Ureter (tissue), 1 donor: ENCODE results near the gene PPP1R7. TPM values are rescaled to one million over a fixed set of nuclear protein-coding genes. Genes with fewer than 3 reads are reported as not detected.
A peak's percentile ranks its signal among the peaks of the same experiment; 100 is the strongest.

Source experiments
- DNase-seq: peaks from one replicate; pipeline ENCODE4 v3.0.0-alpha.2; 2020; ENCODE audit warnings: low spot score
- total RNA-seq: library from RNA; stranded (reverse); gene quantifications from one replicate; pipeline ENCODE4 v1.2.4, GENCODE V29; 2023
- donor health status: DM: yes; HTN: yes; CAD: no.

PPP1R7 gene
- total RNA-seq, 1 donor from 2014 or later, result 73.4 TPM

DNA sequence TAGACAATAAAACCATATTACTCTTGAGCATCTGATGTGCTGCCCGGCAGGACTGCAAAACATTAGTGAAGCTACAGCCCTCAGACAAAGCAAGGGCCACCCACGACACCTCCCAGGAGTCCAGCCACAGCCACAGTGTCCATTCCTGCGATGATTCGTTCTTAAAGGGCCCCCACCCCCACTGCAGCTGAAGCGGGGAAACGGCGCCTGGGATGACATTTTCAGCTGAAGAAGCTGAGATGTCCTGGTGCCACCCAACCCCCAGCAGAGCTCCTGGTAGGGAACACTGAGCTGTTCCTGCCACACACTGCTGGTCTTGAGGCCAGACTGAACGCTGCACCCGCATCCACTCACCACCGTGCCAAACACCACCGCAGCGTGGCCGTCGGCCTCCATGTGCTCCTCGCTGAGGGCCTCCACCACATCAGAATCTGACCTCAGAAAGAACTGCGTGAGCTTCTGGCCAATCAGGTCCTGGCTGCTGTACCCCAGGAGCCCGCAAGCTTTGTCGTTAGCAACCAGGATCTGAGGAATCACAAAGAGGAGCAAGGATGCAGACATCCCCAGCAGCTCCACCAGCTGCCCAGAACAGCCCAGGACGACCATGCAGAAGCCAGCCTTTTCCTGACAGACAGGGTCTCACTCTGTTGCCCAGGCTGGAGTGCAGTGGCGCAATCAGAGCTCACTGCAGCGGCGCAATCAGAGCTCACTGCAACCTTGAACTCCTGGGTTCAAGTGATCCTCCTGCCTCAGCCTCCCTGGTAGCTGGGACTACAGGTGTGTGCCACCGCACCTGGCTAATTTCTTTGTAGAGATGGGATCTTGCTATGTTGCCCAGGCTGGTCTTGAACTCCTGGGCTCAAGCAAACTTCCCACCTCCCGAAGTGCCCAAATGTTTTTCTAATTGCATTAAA is 10.5 kb upstream of the PPP1R7 start:
- DNase-seq, result no peak

DNA sequence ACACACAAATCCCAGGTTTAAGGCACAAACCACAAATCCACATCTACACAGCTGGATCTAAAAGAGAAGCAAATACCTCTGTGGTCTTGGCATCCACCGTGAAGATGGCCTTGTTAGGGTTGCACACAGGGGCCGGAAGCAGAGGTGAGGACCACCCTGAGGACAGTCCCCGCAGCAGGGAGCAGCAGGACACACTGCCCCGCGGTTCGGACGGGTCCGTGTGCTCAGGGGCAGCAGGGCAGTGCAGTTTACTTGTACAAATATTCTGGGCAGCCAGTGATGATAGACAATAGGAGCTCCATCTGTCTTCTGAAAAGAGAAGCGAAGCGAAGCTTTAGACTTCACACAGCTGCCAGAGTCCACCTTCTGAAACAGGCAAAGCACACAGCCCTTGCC is 9.8 kb upstream of the PPP1R7 start:
- no peak for DNase-seq

DNA sequence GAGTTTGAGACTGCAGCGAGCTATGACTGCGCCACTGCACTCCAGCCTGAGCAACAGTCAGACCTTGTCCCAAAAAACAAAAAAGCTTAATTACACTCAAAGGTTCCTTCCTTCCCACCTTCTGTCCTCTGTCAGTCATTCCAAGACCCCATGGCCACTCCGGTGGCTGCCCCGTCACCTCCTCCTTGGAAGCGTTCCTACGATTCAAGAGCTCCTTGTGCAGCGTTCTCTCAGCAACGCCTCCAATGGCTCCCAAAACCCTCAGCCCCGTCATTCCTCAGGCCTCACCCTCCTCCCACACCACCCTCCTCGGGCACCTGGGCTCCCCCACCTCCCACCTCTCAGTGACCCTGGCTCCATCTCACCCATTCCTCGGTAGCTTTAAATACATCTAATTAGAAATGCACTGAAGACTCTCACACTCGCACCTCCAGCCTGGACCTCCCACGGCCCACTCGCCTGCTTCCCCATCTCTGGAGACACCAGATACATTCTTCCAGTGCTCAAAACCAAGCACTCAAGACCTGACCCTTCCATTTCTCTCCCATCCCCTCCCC is 9.0 kb upstream of the PPP1R7 start:
- DNase-seq, result no peak

DNA sequence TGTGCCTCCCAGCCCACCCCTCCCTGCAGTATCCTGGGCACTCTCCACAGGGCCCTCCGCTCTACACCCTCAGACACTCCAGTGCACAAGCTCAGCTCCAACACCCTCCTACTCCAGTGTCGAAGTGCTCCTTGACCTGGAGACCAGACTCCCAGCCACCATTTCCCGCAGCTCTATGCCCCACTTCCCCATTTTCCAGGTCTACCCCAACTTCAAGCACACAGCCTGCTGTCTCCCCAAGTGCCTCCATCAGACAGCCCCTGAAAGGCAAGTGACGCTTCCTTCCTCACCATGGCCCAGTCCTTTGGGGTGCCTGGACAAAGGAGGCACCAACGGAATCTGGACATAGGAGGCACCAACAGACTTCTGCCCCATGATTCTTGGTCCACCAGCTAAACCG is 8.2 kb upstream of the PPP1R7 start:
- no peak for DNase-seq

DNA sequence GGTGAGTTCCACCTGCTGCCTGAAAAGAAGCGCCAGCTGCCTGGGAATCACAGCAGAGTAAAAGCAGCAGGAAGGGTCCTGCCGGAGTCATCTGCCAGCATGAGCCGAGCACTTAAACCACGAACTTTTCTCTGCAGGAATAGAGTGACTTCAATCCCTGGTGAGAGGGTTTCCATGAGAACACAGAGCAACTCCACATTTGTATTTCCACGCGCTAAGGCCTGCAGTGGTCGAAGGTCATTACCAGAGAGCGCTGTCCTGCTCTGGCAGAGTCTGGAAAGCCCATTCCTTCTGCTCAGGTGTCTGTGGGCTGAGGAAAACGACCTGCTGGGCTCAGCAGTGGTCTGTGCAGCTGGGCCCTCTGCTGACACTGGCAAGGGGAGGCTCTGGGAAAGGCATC is 7.7 kb upstream of the PPP1R7 start:
- DNase-seq, result no peak

DNA sequence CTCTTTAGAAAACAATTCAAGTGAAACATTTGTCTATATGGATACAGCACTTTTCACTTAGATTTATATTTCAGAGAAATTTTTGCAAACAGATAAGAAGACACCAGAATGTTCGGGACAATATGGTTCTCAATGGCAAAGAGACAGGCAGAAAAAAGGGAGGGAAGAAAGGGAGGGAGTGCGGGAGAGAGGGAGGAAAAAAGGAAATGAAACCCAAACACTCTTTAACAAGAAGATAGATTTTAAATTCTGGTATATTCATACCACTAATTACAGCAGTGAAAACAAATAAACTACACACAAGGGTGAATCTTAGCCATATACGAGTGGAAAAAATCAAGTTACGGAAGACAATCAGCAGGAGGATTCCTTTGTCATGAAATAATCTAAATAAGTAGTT is 4.0 kb upstream of the PPP1R7 start:
- DNase-seq, result no peak

DNA sequence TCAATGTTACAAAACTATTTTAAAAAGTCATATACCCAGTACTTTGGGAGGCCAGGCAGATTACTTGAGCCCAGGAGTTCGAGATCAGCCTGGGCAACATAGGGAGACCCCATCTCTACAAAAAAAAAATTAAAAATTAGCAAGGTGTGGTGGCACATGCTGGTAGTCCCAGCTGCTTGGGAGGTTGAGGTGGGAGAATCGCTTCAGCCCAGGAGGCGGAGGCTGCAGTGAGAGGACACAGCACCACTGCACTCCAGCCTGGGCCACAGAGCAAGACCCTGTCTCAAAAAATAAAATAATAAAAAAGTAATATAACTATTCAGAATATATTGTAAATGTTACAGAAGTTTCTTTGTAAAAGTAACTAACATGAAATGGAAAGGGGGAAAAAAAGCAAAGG is 2.9 kb upstream of the PPP1R7 start:
- DNase-seq, result no peak

DNA sequence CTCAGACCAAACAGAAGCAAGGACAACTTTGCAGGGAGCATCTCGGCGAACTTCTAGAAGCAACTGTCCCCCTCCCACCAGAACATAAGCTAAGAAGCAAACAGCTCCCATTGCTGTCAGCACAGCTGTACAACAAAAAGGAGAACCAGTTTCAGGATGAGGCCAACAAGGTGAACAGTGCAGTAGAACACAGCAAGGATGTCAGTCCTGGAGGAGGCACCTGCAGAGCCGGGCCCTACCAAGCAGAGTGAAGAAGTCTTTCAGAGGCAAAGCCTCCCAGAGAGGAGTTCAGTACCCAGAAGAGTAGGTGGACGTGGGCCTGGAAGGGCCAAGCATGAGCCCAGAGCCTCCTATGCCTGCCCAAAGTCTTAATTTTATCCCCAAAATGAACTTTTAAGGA is 2.0 kb upstream of the PPP1R7 start:
- DNase-seq, result no peak

DNA sequence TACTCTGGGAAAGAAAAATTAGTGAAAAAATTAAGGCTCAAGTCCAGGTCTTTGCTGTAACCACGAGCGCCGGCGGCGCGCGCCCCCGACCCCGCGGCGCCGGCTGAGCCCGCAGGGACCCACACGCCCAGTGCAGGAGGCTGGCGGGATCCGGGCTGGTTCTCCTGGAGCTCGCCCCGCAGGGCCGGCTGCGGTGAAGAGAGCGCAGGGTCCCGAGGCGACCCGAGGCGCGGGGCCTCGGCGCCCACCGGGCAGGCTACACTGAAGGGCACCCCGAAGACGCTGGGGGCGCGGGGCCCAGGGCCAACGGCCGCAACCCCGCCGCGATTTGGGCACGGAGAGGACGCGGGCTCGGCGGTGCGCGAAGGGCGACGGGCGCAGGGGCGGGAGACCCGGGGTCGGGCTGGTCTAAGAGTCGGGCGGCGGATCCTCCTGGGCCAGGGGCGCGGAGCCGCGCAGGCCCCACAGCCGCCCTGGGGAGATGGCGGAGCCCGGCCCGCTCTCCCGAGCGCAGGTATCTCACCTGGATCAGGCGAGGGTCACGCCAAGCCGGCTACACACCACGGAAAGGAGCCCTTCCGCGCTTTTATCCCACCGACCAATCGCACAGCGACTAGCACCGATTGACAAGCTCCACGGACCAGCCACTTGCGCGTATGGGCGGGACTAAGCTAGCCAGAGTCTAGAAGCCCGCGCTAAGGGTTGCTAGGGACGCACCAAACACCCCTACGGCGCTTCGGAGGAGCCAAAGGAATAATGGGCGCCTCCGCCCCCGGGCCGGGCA is 1.2 kb upstream of the PPP1R7 start, which contains the start of gene PASK:
Gene PASK (minus strand): TSS at position 582 of the 784 bp plus-strand sequence. CDS start 6,440 bp downstream, outside the sequence.
- DNase-seq, result peak; percentile 93

DNA sequence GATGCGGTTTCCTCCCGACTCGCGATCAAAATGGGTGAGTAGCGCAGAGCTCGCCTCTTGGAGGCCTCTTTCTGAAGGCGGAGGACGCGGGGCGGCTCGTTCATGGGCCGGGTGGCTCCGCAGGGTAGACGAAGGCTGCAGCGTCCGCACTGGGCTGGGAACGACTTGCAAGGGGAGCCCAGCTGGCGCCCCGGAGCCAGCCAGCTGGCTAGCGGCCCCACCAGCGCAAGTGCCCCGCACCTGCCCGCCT is 667 bp upstream of the PPP1R7 start:
- no peak for DNase-seq

DNA sequence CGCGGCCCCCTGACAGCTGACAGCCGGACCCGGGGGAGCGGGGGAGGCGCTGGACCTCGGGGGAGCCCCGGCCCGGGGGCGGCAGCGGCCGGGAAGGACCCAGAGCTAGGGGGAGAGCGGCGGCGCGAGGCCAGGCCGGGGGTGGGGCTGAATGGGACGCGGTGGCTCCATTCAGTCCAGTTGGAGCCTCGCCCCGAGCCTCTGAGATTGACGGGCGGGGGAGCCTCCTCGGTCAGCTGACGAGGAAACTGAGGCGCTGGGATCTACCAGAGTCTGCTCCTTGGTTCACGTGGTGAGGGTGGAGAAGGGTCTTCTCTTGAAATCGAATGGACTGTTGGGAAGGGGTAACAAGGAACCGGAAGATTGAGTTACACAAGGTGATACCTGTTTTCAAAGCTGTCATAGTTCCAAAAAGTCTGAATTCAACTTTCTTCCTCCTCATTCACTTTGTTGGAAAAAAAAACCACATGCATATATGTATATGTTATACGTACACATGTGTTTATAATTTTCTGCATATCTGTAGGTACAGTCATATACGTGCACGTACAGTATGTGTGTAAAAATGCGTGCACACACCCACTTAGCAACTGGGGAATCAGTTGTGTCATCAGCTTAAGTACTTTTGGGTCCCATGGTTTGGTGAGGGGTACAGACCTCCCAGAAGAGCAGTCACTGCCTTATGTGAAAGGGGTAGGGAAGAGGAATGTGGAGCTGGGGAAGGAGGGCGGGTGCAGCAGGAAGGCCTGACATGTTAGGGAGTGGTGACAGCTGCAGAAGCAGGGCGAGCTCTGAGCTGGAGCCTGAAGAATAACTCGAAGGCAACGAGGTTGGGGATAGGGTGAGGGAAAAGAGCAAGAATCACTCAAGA is 628 bp downstream of the PPP1R7 start:
- DNase-seq, result no peak

DNA sequence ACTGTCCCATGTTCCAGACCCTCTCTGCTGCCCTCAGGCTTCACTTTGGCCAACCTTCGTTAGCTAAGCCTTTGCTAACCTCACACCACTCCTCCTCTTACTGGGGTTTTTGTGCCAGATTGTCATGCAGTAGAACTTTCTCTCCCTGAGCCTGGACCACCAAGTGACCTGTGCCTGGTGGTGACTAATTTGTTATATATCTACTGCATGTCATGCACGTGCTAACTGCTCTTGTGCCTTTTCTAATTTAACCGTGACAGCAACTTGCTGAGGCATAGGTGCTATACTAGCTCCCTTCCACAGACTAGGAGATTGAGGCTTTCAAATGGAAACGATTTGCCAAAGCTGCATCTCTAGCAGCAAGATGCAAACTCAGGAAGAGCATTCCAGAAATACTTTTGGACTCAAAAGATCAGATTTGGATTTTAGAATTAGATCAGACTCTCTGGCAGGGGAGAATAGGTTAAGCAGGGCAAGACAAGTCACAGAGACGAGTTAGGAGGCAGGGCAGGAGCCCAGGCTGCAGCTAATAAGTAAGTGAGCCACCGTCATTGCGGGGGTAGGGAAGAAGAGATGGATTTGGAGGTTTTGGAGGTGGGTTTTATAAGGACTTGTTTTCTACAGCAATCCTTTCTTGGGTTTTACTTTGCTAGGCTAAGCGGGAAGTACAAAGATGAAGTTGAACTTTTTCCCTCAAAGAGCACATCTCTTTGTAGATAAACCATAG is 1.8 kb downstream of the PPP1R7 start:
- DNase-seq, result no peak

DNA sequence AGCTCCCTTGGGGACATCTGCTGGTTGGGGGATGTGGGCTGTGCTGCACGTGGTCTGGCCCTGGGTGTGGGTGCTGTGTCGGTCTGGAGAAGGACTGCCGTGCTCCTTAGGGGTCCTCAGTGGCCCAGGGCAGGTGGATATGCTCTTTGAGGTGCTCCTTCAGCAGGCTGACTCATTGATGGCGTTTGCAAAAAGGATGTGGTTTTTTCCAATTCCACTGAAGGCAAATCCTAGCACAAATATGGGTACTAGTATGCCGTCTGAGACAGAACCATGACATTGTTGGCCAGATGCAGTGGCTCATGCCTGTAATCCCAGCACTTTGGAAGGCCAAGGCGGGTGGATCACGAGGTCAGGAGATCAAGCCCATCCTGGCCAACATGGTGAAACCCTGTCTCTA is 3.3 kb downstream of the PPP1R7 start:
- no peak for DNase-seq

DNA sequence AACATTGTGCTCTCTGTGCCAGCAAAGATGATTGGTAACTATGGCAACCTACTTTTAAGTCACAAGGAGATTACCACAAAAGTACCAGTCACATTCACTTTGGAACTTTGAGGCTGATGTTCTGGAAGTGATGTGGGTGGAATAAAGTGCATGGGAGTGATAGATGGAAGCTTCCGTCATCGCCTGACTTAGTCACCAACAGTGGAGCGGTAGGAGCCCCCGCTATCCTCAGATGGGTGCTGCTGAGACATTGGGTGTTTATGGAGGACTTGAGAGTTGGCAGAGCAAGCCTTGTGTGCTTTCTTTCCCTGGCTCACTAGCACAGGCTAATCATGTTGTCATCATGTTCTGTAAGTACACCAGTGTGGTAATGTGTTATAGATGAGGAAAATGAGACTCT is 4.6 kb downstream of the PPP1R7 start:
- no peak for DNase-seq

DNA sequence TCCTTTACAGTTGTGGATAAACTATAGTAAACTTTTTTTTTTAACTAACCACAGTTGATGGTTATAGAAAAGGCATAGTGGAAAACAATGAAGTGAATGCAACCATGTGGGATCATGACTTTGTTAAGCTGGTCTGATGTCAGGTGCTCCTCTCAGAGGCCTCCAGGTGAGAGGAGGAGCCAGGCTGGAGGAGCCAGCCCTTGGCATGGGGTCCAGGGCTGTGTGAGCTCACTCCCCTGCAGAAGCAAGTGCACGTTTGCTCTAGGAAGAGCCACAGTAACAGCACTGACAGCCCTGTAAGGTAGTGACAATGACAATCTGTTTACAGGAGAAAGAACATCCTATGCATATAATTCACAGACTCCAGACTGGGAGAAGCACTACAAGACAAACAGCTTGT is 5.7 kb downstream of the PPP1R7 start:
- no peak for DNase-seq

DNA sequence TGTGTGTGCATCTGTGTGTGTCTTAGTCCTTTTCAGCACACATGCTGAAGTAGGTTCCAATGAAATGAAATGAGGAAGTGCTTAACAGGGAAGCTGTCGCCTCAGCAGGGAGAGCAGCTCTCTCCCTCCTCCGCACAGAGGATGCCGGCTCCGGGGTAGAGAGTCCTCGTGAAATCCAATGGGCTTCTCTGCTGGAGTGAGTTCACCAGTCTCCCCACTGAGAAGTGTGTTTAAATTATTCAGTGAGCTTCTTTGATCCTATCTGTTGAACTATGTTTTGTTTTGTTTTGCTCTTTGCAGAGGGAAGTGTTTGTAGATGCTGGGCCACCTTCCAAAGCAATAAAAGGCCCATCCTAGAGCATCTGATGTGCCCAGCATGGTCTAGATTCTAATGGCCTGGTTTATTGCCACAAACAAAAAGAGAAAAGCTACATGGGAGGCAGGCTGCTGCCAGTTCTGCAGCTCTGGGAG is 6.7 kb downstream of the PPP1R7 start:
- DNase-seq, result no peak

DNA sequence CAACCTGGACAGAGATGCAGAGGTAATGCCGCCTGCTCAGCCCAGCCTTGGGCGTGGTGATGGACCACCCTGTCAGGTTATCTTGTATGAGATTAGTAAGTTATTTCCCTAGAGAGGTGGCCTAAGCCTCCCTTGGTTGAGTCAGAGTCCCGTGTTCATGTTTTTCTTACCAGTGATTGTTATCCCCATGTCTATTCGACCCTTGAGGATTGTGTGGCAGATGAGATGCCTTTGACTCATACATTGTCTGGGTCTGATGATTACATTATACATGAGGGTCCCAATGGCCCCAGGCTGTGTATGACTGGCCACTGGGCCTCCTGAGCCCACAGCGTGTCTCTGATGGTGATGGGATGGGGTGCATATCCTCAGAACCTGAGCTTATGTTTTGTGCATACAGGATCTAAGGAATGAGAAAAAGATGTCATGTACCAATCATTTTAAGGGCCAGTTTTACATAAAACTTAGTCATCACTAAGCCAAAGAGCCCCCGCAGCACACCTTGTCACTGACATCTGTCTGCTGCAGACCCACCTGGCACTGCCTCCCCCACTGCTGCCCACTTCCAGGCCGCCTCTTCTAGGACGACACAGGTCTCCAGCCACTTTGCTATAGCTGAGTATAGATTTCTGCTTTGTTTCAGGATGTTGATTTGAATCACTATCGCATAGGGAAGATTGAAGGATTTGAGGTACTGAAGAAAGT is 7.7 kb downstream of the PPP1R7 start:
- no peak for DNase-seq

DNA sequence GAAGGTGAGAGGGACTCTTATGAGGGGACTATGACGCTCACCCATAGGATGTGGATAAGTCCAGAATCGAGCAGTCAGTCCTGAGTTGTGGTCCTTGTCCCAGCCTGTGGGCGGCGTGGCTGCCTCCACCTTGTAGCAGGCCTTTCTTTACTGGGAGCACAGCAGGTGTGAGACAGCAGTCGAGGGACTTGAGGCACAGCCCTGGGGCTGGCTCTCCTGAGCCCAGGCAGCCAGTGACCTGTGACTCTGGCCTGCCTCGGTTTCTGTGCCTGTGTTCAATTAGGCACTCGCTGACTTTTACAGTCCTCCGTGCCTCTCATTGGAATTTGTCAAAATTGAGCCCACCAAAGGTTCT is 8.3 kb downstream of the PPP1R7 start:
- no peak for DNase-seq

DNA sequence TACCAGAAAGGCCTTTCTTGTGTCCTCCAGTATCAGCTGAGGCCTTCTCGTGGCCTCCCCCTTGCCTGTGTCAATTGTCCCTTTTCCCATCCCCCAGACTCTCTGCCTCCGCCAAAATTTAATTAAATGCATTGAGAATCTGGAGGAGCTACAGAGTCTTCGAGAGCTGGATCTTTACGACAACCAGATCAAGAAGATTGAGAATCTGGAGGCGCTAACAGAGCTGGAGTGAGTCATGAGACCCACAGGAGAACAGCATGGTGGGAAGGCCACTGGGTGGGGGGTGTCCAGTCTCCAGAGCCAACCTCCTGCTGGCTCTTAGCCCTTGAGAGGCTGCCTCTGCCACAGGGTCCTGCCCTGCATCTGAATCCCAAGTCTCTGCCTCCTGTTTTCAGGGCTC is 8.8 kb downstream of the PPP1R7 start:
- no peak for DNase-seq

DNA sequence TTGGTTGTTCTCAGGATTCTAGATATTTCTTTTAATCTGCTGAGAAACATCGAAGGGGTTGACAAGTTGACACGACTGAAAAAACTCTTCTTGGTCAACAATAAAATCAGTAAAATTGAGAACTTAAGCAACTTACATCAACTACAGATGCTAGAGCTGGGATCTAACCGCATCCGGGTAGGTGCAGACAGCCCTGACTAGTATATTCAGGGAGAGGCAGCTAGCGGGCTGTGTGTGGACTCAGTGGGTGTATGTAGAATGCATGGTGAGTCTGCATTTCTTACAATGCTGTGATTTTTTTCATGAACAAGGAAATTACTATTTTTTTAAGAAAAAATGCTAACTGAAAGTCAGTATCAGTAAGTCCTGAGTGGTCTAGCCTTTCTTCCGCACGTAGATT is 10.1 kb downstream of the PPP1R7 start:
- DNase-seq, result no peak
